HG02642 (cell line): ENCODE measurements around the gene BCL2L13.
A peak's percentile ranks its signal among the peaks of the same experiment; 100 is the strongest.

Experiments
- ATAC-seq: cut with Tn5 transposase; IDR thresholded peaks from one replicate; pipeline ENCODE4 v1.9.1; 2021; ENCODE audit warnings: mild to moderate bottlenecking; ENCODE audit not compliant: unreplicated experiment, poor library complexity

Gene BCL2L13

GRCh38 chr22:17774206-17774925 lies 135.8 kb downstream of the BCL2L13 start, which contains the start of gene BID:
Gene BID, minus strand, starts transcription at chr22:17774469. Its CDS starts 24,353 bp downstream, at chr22:17750116.
- ATAC-seq: peak; percentile 37

- no peak for ATAC-seq
Measured at GRCh38 chr22:17774926-17775685, 136.5 kb downstream of the BCL2L13 start.

GRCh38 chr22:17775781-17776465 lies 137.4 kb downstream of the BCL2L13 start:
- no peak for ATAC-seq

- ATAC-seq: peak; percentile 28
Measured at GRCh38 chr22:17777005-17777716, 138.6 kb downstream of the BCL2L13 start.

- no peak for ATAC-seq
Measured at GRCh38 chr22:17777717-17778044, 139.1 kb downstream of the BCL2L13 start.

GRCh38 chr22:17778412-17778976 lies 139.9 kb downstream of the BCL2L13 start:
- no peak for ATAC-seq

- peak; percentile 39 for ATAC-seq
Measured at GRCh38 chr22:17779286-17780115, 140.9 kb downstream of the BCL2L13 start.

- ATAC-seq: no peak
Measured at GRCh38 chr22:17780116-17780740, 141.7 kb downstream of the BCL2L13 start.
